Neural cell (in vitro differentiated cells): Measurements from ENCODE around the gene ICA1. TPM values are rescaled to one million over a fixed set of nuclear protein-coding genes. Genes with fewer than 3 reads are reported as not detected.

Source experiments
- H2AFZ ChIP-seq: fragments of 200-600, 300-800 bp; sonication (generic), shearing (Covaris generic); 2 replicates; pipeline ENCODE4 v1.6.0; 2014; ENCODE audit warnings: low read depth, mild to moderate bottlenecking, antibody characterized with exemption, low read length, moderate library complexity
- H3F3A ChIP-seq: fragments of 200-600 bp; shearing (Covaris generic); 2 replicates; pipeline ENCODE4 v1.6.1; 2016; ENCODE audit warnings: mild to moderate bottlenecking, moderate library complexity, mixed read lengths, antibody characterized with exemption, low read length; ENCODE audit not compliant: insufficient read depth, poor library complexity, severe bottlenecking
- H3K27ac ChIP-seq: fragments of 200-600, 300-800 bp; sonication (generic), shearing (Covaris generic); 2 replicates; pipeline ENCODE4 v1.5.1; 2014; ENCODE audit warnings: mild to moderate bottlenecking, low read length, moderate library complexity
- H3K27me3 ChIP-seq: fragments of 300-800, 200-600 bp; sonication (generic), shearing (Covaris generic); 2 replicates; pipeline ENCODE4 v1.6.0; 2014; ENCODE audit warnings: mild to moderate bottlenecking, low read depth, low read length, moderate library complexity; ENCODE audit not compliant: insufficient read depth
- H3K36me3 ChIP-seq: fragments of 300-800, 200-600 bp; sonication (generic), shearing (Covaris generic); 2 replicates; pipeline ENCODE4 v1.5.1; 2014; ENCODE audit warnings: mild to moderate bottlenecking, antibody characterized with exemption, low read length, moderate library complexity; ENCODE audit not compliant: insufficient read depth
- H3K4me2 ChIP-seq: fragments of 300-800, 200-600 bp; sonication (generic), shearing (Covaris generic); 2 replicates; pipeline ENCODE4 v1.6.0; 2014; ENCODE audit warnings: mild to moderate bottlenecking, low read length
- H3K4me3 ChIP-seq: fragments of 300-800, 200-600 bp; sonication (generic), shearing (Covaris generic); 2 replicates; pipeline ENCODE4 v1.5.1; 2014; ENCODE audit warnings: mild to moderate bottlenecking, low read length, moderate library complexity
- H3K79me2 ChIP-seq: fragments of 200-600 bp; shearing (Covaris generic); replicated peaks from 2 replicates; pipeline ENCODE4 v1.6.0; 2014; ENCODE audit warnings: mild to moderate bottlenecking, low read length, moderate library complexity; ENCODE audit not compliant: insufficient read depth
- H3K9ac ChIP-seq: fragments of 300-800, 200-600 bp; sonication (generic), shearing (Covaris generic); 2 replicates; pipeline ENCODE4 v1.6.1; 2016; ENCODE audit warnings: mild to moderate bottlenecking, low read length, mixed read lengths
- H3K9me2 ChIP-seq: fragments of 200-600 bp; shearing (Covaris generic); 2 replicates; pipeline ENCODE4 v1.6.1; 2016; ENCODE audit warnings: mild to moderate bottlenecking, low read length, mixed read lengths; ENCODE audit not compliant: insufficient read depth
- H3K9me3 ChIP-seq: fragments of 200-600, 300-800 bp; sonication (generic), shearing (Covaris generic); 2 replicates; pipeline ENCODE4 v1.6.1; 2016; ENCODE audit warnings: mild to moderate bottlenecking, mixed run types, low read length, moderate library complexity, mixed read lengths
- H4K20me1 ChIP-seq: fragments of 200-600 bp; shearing (Covaris generic); 2 replicates; pipeline ENCODE4 v1.6.1; 2016; ENCODE audit warnings: mild to moderate bottlenecking, mixed run types; ENCODE audit not compliant: insufficient read depth
- CTCF ChIP-seq: fragments of 450-650 bp; IDR thresholded peaks from 2 replicates; pipeline ENCODE4 v1.5.1; 2014; ENCODE audit warnings: antibody characterized with exemption, mild to moderate bottlenecking, moderate library complexity; ENCODE audit not compliant: poor library complexity, severe bottlenecking
- EP300 ChIP-seq: fragments of 450-650 bp; conservative IDR thresholded peaks from 2 replicates; pipeline ENCODE4 v1.6.1; 2014; ENCODE audit warnings: antibody characterized with exemption, mild to moderate bottlenecking, moderate library complexity; ENCODE audit not compliant: poor library complexity, severe bottlenecking
- EZH2 ChIP-seq: fragments of 200-600, 300-800 bp; shearing (Covaris generic), sonication (generic); IDR thresholded peaks from 2 replicates; pipeline ENCODE4 v1.6.1; 2014; ENCODE audit warnings: antibody characterized with exemption, low read length, borderline replicate concordance, mild to moderate bottlenecking; ENCODE audit not compliant: insufficient read depth, poor library complexity, severe bottlenecking
- MXI1 ChIP-seq: fragments of 450-650 bp; conservative IDR thresholded peaks from 2 replicates; pipeline ENCODE4 v1.6.1; 2014; ENCODE audit warnings: antibody characterized with exemption, mild to moderate bottlenecking; ENCODE audit not compliant: poor library complexity, severe bottlenecking
- POLR2AphosphoS5 ChIP-seq: IDR thresholded peaks from 2 replicates; pipeline ENCODE4 v1.6.1; 2012
- RAD21 ChIP-seq: fragments of 450-650 bp; conservative IDR thresholded peaks from 2 replicates; pipeline ENCODE4 v1.6.1; 2014; ENCODE audit warnings: antibody characterized with exemption, mild to moderate bottlenecking, moderate library complexity
- REST ChIP-seq: IDR thresholded peaks from 2 replicates; pipeline ENCODE4 v1.6.1; 2012; ENCODE audit warnings: borderline replicate concordance
- SMC3 ChIP-seq: fragments of 450-650 bp; conservative IDR thresholded peaks from 2 replicates; pipeline ENCODE4 v1.6.1; 2014; ENCODE audit warnings: antibody characterized with exemption, mild to moderate bottlenecking, moderate library complexity; ENCODE audit not compliant: poor library complexity
- TAF1 ChIP-seq: IDR thresholded peaks from 2 replicates; pipeline ENCODE4 v1.6.1; 2012; ENCODE audit warnings: low read depth
- polyA plus RNA-seq: library from polyadenylated mRNA; depleted of rRNA; stranded (reverse); fragments of >200 nt; gene quantifications from 2 replicates; pipeline ENCODE4 v1.2.3, GENCODE V29; 2014

The ICA1 gene
- polyA plus RNA-seq, 1 donor from 2014 or later: 18.6 TPM

- H3K9me2 ChIP-seq: no peaks in the 10 kb centered on the region
- no peaks in the 10 kb centered on the region for H3K9me3 ChIP-seq
- H3K4me2 ChIP-seq: no peak overlapping the region
- no peaks in the 10 kb centered on the region for H3F3A ChIP-seq
- H3K9ac ChIP-seq: no peak overlapping the region
- no peak overlapping the region for H2AFZ ChIP-seq
- H3K4me3 ChIP-seq: no peak overlapping the region
- H3K27ac ChIP-seq: no peak overlapping the region
- H3K36me3 ChIP-seq: no peaks in the 10 kb centered on the region
- H3K27me3 ChIP-seq: no peaks in the 10 kb centered on the region
- TF ChIP-seq POLR2AphosphoS5 (no peak), RAD21 (peak; percentile 98), CTCF (peak; percentile 92), EP300 (no peak), MXI1 (no peak), EZH2 (no peak), REST (no peak), TAF1 (no peak), SMC3 (peak; percentile 96)
- H3K79me2 ChIP-seq: no peaks in the 10 kb centered on the region
- H4K20me1 ChIP-seq: no peaks in the 10 kb centered on the region
These were observed 33.8 kb upstream of the ICA1 start for GRCh38 chr7:8295638-8296361.

- H4K20me1 ChIP-seq: no peaks in the 10 kb centered on the region
- no peaks in the 10 kb centered on the region for H3K79me2 ChIP-seq
- H2AFZ ChIP-seq: no peak overlapping the region
- H3K4me3 ChIP-seq: no peak overlapping the region
- H3K36me3 ChIP-seq: no peaks in the 10 kb centered on the region
- no peaks in the 10 kb centered on the region for H3K27me3 ChIP-seq
- no peak overlapping the region for H3K4me2 ChIP-seq
- H3K9me3 ChIP-seq: no peaks in the 10 kb centered on the region
- no peaks in the 10 kb centered on the region for H3K9me2 ChIP-seq
- no peak overlapping the region for H3K9ac ChIP-seq
- H3F3A ChIP-seq: no peaks in the 10 kb centered on the region
- no peak overlapping the region for H3K27ac ChIP-seq
- TF ChIP-seq EP300 (no peak), TAF1 (no peak), SMC3 (no peak), EZH2 (no peak), RAD21 (no peak), MXI1 (no peak), CTCF (no peak), POLR2AphosphoS5 (no peak), REST (no peak)
These were observed 29.6 kb upstream of the ICA1 start for GRCh38 chr7:8291397-8292141.
